T-helper 1 cell treated with Interleukin-12 subunit alpha and Interleukin-12 subunit beta and Interleukin-4 antibody, amounts not matched to agents 30 μg/mL and 1 μg/mL, for 36 hours (primary cell): ENCODE measurements around the gene NME8.

Experiments
- H3K27ac Mint-ChIP-seq: one replicate; pipeline ENCODE4 v1.8.0; 2021; ENCODE audit warnings: mild to moderate bottlenecking, mixed read lengths
- H3K27me3 Mint-ChIP-seq: one replicate; pipeline ENCODE4 v1.8.0; 2021; ENCODE audit warnings: low read depth, mixed read lengths
- H3K36me3 Mint-ChIP-seq: one replicate; pipeline ENCODE4 v1.8.0; 2021; ENCODE audit warnings: low read depth, mixed read lengths
- H3K4me1 Mint-ChIP-seq: one replicate; pipeline ENCODE4 v1.8.0; 2021; ENCODE audit warnings: low read depth, mixed read lengths
- H3K4me3 Mint-ChIP-seq: one replicate; pipeline ENCODE4 v1.8.0; 2021; ENCODE audit warnings: mild to moderate bottlenecking, moderate library complexity, mixed read lengths
- H3K9me3 Mint-ChIP-seq: one replicate; pipeline ENCODE4 v1.8.0; 2021; ENCODE audit warnings: mixed read lengths

The NME8 gene

DNA sequence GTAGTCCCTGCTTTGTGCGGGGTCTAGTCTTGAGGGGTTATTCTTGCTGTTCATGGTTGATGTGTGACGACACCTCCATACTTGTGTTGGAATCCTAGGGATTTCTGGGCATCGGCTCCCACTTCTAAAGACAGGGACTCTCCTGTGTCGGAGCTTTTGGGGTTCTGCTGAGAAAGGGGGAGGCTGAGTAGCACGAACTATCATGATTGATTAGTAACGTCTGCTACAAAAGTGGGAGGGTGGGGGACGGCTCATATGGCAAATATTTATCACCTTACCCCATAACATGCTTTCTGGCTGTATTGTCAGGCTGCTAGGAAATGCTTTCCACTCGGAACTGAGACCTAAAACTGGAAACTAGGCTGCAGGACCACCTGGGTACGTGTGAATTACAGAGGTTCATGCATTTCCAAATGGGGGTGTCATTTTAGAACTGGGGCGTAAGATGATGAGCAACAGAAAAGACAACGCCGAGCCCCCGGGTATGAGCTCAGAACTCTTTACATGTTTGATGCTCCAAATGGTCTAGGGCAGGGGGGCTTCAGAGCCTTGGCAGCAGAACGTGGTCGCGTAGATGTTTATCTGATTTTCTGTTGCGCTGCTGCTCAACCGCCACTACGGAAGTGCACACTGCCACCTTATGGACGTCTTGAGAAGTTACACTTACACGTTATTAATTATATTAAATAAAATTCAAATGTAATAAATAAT lies 15.1 kb upstream of the NME8 start:
- Mint-ChIP-seq H3K27ac (no peak overlapping the region), H3K27me3 (peaks cover 16% of the 10 kb centered on the region), H3K4me3 (peak overlapping the region; percentile 71), H3K9me3 (no peaks in the 10 kb centered on the region), H3K4me1 (peaks cover 6% of the 10 kb centered on the region), H3K36me3 (no peaks in the 10 kb centered on the region)

DNA sequence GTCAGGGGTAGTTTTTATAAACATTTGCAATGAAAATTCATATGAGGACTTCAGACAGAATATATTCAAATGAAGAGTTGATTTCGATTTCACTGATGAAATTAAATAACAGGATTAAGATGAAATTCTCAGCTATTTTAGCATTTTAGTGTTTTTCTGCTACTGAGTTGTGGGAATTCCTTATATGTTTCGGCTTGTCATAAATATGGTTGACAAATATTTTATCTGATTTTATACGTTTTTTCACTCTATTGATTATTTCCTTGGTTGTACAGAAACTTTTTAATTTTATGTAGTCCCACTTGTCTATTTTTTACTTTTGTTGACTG lies 14.6 kb upstream of the NME8 start:
- Mint-ChIP-seq H3K4me1 (peaks cover 6% of the 10 kb centered on the region), H3K27me3 (peaks cover 17% of the 10 kb centered on the region), H3K9me3 (no peaks in the 10 kb centered on the region), H3K27ac (no peak overlapping the region), H3K4me3 (no peak overlapping the region), H3K36me3 (no peaks in the 10 kb centered on the region)

DNA sequence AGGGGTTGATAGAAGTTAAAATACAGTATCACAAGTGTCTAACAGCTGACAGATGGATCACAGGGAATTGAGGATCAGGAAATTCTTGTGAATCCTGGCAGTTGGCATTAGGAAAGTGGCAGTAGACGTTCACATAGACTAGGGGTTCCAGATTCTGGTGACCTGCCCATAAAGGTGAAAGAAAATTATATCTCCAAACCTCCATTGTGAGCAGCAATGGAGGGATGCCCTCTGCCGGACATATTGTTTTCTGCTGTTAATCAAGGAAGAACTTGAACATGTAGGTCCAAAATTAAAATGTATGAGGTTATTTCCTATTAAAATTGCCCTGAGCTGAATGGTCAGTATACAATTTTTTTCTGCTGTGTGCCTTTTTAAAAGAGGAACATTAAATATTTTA lies 5.1 kb downstream of the NME8 start:
- Mint-ChIP-seq H3K9me3 (no peaks in the 10 kb centered on the region), H3K4me1 (no peaks in the 10 kb centered on the region), H3K27me3 (no peaks in the 10 kb centered on the region), H3K36me3 (no peaks in the 10 kb centered on the region), H3K4me3 (no peak overlapping the region), H3K27ac (no peak overlapping the region)

DNA sequence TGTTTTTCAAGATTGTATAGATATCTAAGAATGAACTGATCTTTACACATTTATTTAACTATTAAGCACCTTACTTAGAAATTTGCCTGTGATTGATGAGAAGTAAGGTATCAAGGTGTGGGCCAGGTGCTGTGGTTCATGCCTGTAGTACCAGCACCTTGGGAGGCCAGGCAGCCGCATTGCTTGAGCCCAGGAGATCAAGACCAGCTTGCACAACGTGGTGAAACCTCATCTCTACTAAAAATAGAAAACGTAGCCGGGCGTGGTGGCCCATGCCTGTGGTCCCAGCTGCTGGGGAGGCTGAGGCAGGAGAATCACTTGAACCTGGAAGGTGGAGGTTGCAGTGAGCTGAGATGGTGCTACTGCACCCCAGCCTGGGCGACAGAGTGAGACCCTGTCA lies 33.7 kb downstream of the NME8 start:
- Mint-ChIP-seq H3K4me1 (no peaks in the 10 kb centered on the region), H3K9me3 (no peaks in the 10 kb centered on the region), H3K36me3 (no peaks in the 10 kb centered on the region), H3K27me3 (peaks cover 11% of the 10 kb centered on the region), H3K4me3 (no peak overlapping the region), H3K27ac (no peak overlapping the region)

DNA sequence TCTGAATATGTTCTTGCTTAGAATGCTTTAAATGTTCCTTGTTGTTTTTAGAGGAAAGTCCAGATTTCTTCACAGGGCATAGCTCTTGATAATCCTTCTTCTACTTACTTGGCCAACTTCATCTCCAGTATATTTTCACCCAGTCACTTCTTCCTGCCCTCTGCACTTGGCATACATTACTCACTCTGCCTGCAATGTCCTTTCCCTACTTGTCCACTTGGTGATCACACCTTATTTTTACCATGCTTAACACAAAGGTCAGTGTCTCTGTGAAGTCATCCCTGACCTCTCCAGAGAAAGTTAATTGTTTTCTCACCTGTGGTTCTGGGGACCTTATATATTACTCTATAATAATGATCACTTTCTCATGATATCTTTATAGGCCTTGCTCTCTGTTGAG lies 45.0 kb downstream of the NME8 start:
- Mint-ChIP-seq H3K36me3 (no peaks in the 10 kb centered on the region), H3K4me3 (no peak overlapping the region), H3K4me1 (no peaks in the 10 kb centered on the region)

DNA sequence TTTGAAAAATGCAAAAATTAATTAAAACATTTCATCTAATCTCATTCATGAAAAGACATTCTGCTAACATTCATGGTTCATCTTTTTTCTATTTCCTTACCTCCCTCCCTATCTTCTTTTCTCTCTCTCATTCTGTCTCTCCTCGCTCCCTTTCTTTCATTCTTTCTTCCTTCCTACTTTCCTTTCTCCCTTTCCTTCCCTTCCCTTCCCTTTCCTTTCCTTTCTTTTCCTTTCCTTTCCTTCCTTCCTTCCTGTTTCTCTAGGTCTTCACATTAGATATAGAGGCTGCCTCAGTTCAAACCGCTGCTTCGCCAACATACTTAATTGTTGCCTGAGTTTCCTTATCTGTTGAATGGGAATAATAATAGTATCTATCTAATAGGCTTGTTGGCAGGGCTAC lies 46.3 kb downstream of the NME8 start:
- Mint-ChIP-seq H3K27ac (no peak overlapping the region), H3K4me1 (no peaks in the 10 kb centered on the region), H3K9me3 (no peaks in the 10 kb centered on the region), H3K27me3 (peaks cover 12% of the 10 kb centered on the region), H3K4me3 (no peak overlapping the region), H3K36me3 (no peaks in the 10 kb centered on the region)

More for the DNA sequence above, 45.0 kb downstream of the NME8 start:
- H3K27ac Mint-ChIP-seq = no peak overlapping the region
- no peaks in the 10 kb centered on the region for H3K9me3 Mint-ChIP-seq
- H3K27me3 Mint-ChIP-seq = peaks cover 18% of the 10 kb centered on the region

DNA sequence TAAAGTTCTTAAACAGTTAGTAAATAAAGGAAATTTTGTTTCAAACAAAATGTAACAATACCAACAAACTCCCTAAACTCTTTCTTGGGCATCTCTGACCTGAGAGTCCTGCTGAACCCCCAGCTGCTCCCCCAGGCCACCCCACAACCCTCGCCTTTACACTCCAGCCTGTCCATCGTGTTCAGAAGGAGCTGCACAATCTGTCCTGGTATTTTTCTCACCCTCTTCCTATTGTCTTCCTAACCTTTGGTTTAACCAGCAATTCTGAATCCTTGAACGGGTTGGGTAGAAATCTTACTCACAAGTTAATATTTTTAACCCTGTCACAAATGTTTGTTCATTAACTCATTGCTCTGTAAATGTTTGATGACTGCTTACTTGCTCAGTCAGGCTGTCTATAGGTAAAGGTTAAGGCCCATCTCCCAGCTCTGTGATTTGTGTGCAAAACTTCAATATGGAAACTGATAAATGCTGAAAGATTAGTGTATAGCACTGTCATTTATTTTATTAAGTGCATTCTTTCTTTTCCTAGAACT lies 51.4 kb downstream of the NME8 start:
- Mint-ChIP-seq H3K36me3 (no peaks in the 10 kb centered on the region), H3K4me3 (no peak overlapping the region), H3K9me3 (no peaks in the 10 kb centered on the region), H3K4me1 (no peaks in the 10 kb centered on the region), H3K27me3 (peaks cover 6% of the 10 kb centered on the region), H3K27ac (no peak overlapping the region)

DNA sequence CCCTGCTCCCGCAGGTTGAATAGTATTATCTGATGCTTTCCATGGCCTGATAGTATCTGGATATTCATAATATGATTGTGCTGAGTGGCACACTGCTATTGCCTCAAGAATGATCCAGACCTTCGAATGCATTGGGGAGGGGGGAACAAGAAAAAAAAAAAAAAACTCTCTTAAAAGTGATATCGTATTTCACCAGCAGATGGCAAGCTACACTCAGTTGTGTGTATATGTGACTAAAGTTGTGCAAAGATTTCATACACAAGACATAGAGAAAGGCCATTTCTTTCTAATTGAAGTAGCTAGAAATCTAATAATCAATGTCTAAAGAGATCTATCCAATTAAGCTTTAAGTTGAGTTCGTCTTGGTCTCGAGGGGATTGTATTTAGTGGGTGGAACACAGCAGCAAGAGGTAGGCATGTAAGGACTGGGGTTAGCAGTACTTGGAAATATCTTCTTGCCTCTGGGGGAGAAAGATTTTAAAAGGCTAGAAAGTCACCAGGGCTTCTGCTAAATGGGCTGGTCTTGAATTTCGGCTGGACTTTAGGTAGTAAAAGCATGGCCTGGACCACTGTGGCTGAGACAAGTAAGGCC lies 52.9 kb downstream of the NME8 start:
- H3K9me3 Mint-ChIP-seq = no peaks in the 10 kb centered on the region
- H3K4me1 Mint-ChIP-seq = no peaks in the 10 kb centered on the region
- H3K36me3 Mint-ChIP-seq = no peaks in the 10 kb centered on the region
- no peak overlapping the region for H3K4me3 Mint-ChIP-seq
- no peak overlapping the region for H3K27ac Mint-ChIP-seq
- peaks cover 9% of the 10 kb centered on the region for H3K27me3 Mint-ChIP-seq

DNA sequence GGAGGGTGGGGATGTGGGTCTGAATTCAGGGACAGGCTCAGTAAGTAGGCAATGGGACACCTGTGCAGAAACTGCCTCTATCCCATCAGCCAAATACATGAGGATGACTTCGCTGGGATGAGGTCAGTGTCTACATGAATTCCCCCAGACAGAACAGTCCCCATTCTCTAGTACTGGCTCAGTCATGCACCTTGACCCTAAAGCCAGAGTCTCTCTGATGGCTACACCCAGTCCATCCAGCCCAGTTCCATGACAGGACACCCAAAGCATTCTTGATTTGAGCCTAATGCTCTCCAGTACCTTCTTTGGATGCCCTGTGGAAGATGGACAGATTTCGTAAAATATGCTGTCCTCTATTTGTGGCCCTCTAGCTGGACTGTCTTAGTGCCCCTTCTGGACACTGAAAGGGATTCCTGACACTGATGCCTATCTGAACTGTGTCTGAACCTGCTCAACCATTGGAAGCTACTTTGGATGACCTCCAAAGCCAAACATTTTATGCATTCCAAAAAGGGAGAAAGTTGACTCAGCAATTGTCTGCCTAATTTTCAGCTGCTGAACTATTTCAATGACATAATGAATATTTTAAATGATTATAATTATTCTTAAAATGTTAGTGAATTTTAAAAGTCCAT lies 53.6 kb downstream of the NME8 start:
- Mint-ChIP-seq H3K4me3 (no peak overlapping the region), H3K27ac (no peak overlapping the region), H3K9me3 (no peaks in the 10 kb centered on the region), H3K4me1 (no peaks in the 10 kb centered on the region), H3K36me3 (no peaks in the 10 kb centered on the region), H3K27me3 (peaks cover 9% of the 10 kb centered on the region)

DNA sequence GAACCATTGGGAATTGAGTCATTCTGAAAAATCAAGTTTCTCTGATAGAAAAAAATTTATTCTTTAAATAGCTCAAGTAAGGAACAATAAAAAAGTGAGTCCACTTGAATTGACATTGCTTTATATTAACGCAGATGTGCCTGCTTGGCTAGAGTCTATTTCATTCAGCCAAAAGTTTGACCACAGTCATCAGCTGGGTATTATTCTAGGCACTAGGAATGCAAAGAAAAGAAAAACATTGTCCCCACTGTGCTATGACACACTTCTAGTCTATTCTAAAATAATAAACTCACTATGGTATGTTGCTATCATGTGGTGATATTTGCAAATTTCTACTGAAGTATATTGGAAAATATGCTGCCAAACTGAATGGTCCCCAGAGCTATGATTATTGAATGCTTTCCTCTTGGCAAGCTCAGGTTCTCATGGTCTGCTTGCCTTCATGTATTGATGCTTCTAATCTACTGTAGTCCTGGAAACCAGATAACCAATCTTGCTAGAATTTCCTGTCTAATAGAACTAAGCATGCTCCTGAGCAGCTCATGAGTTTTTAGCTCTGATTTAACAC lies 59.9 kb downstream of the NME8 start:
- Mint-ChIP-seq H3K4me1 (no peaks in the 10 kb centered on the region), H3K27me3 (peaks cover 21% of the 10 kb centered on the region)

DNA sequence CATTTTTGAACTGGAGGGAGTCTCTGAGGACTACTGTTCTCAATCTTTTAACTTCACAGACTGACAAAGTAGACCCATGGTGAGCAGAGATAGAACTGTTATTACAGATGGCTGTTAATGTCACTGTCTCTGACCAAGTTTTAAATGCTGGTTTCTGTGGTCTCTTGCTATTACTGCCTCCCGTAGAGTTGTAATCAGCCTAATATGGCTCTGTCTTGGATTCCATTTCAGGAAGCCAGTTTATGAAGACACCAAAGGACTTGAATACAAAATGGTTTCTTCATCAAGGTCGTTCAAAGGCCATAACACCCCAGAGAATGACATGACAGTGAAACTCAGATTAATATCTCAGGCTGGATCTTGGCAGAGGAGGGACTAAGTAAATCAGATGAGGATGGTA lies 64.4 kb downstream of the NME8 start:
- Mint-ChIP-seq H3K36me3 (no peaks in the 10 kb centered on the region), H3K27me3 (peaks cover 48% of the 10 kb centered on the region), H3K27ac (no peak overlapping the region), H3K4me1 (peaks cover 4% of the 10 kb centered on the region), H3K4me3 (no peak overlapping the region), H3K9me3 (no peaks in the 10 kb centered on the region)

More for the DNA sequence above, 59.9 kb downstream of the NME8 start:
- Mint-ChIP-seq H3K4me3 (no peak overlapping the region), H3K27ac (no peak overlapping the region), H3K9me3 (no peaks in the 10 kb centered on the region), H3K36me3 (no peaks in the 10 kb centered on the region)

DNA sequence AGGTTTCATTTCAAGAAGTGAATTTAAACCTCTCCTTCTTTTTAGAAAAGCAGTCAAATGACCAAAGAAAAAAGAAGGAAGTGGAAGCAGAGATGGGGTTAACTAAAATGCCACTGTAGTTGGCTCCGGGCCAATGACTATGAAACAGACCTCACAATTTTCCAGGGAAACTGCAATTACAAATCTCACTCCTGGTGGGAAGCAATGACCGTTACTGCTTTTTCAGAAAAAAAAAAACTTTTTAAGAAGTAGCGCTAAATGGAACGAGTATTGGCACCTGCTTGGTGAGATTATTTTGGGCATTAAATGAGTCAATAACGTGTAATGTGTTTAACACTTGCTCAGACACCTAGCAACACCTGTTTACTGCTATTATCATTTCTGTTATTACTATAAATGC lies 67.0 kb downstream of the NME8 start:
- no peak overlapping the region for H3K4me3 Mint-ChIP-seq
- H3K36me3 Mint-ChIP-seq = peaks cover 1% of the 10 kb centered on the region
- peaks cover 6% of the 10 kb centered on the region for H3K4me1 Mint-ChIP-seq
- no peak overlapping the region for H3K27ac Mint-ChIP-seq
- no peaks in the 10 kb centered on the region for H3K9me3 Mint-ChIP-seq
- peaks cover 74% of the 10 kb centered on the region for H3K27me3 Mint-ChIP-seq

DNA sequence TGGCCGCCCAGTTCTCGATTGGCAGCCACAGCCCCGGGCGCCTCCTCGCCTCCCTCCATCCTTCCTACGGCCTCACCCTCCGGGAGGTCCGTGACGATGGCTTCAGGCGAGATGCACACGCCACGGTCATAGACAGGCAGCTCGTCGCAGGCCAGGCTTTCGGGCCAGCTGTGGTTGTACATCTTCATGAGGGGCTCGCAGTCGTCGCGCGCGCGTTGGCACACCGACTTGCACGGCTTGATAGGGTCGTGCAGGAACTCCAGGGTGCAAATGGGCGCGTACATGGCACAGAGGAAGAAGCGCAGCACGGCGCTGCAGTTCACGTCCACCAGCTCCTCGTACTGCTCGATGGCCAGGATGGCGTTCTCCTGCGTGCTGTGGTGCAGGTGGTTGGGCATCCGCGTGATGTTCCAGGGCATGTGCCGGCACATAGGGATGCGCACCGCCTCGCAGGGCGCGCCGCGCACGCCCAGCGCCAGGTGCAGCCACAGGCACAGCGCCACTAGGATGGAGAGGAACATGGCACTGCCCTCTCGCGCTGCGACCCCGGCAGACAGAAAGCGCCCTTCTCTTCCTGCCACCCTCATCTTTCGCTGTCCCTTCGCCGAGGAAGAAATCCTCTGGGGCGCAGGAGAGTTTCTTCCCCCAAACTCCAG lies 67.7 kb downstream of the NME8 start:
- H3K36me3 Mint-ChIP-seq = peaks cover 1% of the 10 kb centered on the region
- H3K27me3 Mint-ChIP-seq = peaks cover 77% of the 10 kb centered on the region
- H3K9me3 Mint-ChIP-seq = no peaks in the 10 kb centered on the region
- peaks cover 6% of the 10 kb centered on the region for H3K4me1 Mint-ChIP-seq
- H3K4me3 Mint-ChIP-seq = no peak overlapping the region
- H3K27ac Mint-ChIP-seq = no peak overlapping the region
